Measurements from ENCODE around the gene XKR7.
"Not testable (repeated sequence)": the region's sequence is repeated elsewhere in the genome, so short reads cannot be mapped to it uniquely, and the experiment has no call there.

XKR7 gene

GRCh38 chr20:31967830-31968249, at the start of gene XKR7:
Gene XKR7, plus strand, starts transcription at chr20:31968151. Its CDS starts 25 bp downstream, at chr20:31968176.
- DNase-seq (ENCODE audit: low spot score): no peak

- DNase-seq (ENCODE audit: low spot score): no peak
Measured at GRCh38 chr20:31918466-31919105, 49.4 kb upstream of the XKR7 start.

GRCh38 chr20:31919410-31920155, 48.4 kb upstream of the XKR7 start:
- DNase-seq (ENCODE audit: low spot score): no peak

- DNase-seq (ENCODE audit: low spot score): no peak
Measured at GRCh38 chr20:31920275-31920855, 47.6 kb upstream of the XKR7 start.

- not testable (repeated sequence) for DNase-seq (ENCODE audit: low spot score)
Measured at GRCh38 chr20:31921480-31921879, 46.5 kb upstream of the XKR7 start.

- no peak for DNase-seq (ENCODE audit: low spot score)
Measured at GRCh38 chr20:31922181-31922580, 45.8 kb upstream of the XKR7 start.

- no peak for DNase-seq (ENCODE audit: low spot score)
Measured at GRCh38 chr20:31922588-31922987, 45.4 kb upstream of the XKR7 start.

- DNase-seq (ENCODE audit: low spot score): no peak
Measured at GRCh38 chr20:31923388-31924331, 44.3 kb upstream of the XKR7 start.

- DNase-seq (ENCODE audit: low spot score): no peak
Measured at GRCh38 chr20:31924561-31924960, 43.4 kb upstream of the XKR7 start.

- no peak for DNase-seq (ENCODE audit: low spot score)
Measured at GRCh38 chr20:31925631-31926030, 42.3 kb upstream of the XKR7 start.

GRCh38 chr20:31926493-31926892, 41.5 kb upstream of the XKR7 start:
- no peak for DNase-seq (ENCODE audit: low spot score)

GRCh38 chr20:31927627-31928159, 40.3 kb upstream of the XKR7 start:
- no peak for DNase-seq (ENCODE audit: low spot score)

- not testable (repeated sequence) for DNase-seq (ENCODE audit: low spot score)
Measured at GRCh38 chr20:31929631-31930030, 38.3 kb upstream of the XKR7 start.

- DNase-seq (ENCODE audit: low spot score): no peak
Measured at GRCh38 chr20:31930779-31931178, 37.2 kb upstream of the XKR7 start.

GRCh38 chr20:31933698-31934097, 34.3 kb upstream of the XKR7 start:
- no peak for DNase-seq (ENCODE audit: low spot score)

GRCh38 chr20:31934491-31934890, 33.5 kb upstream of the XKR7 start:
- no peak for DNase-seq (ENCODE audit: low spot score)

GRCh38 chr20:31934968-31935764, 32.8 kb upstream of the XKR7 start:
- no peak for DNase-seq (ENCODE audit: low spot score)

- no peak for DNase-seq (ENCODE audit: low spot score)
Measured at GRCh38 chr20:31936420-31936819, 31.5 kb upstream of the XKR7 start.

GRCh38 chr20:31937820-31938219, 30.1 kb upstream of the XKR7 start:
- DNase-seq (ENCODE audit: low spot score): no peak

- no peak for DNase-seq (ENCODE audit: low spot score)
Measured at GRCh38 chr20:31939661-31940060, 28.3 kb upstream of the XKR7 start.

GRCh38 chr20:31943052-31943471, 24.9 kb upstream of the XKR7 start:
- DNase-seq (ENCODE audit: low spot score): no peak

All from CD4-positive, alpha-beta T cell treated with Interleukin-15 for 4 hours (primary cell).